HL-60 (cell line): ENCODE measurements around the gene TJP1.
"Not testable (repeated sequence)": the region's sequence is repeated elsewhere in the genome, so short reads cannot be mapped to it uniquely, and the experiment has no call there.

Experiments used
- DNase-seq, 2 experiments: peaks; one replicate each; pipeline ENCODE4 v3.0.0-alpha.2; 2010 to 2020; ENCODE audit warnings: low read depth in 1 of 2, low spot score in 1 of 2
- H3K27ac ChIP-seq: fragments of 250-450 bp; sonication (Bioruptor Pico); replicated peaks from 2 replicates; pipeline ENCODE4 v1.5.1; 2020; ENCODE audit warnings: mild to moderate bottlenecking, moderate library complexity
- H3K27me3 ChIP-seq: fragments of 250-450 bp; sonication (Bioruptor Pico); 2 replicates; pipeline ENCODE4 v1.5.1; 2021; ENCODE audit warnings: mild to moderate bottlenecking, moderate library complexity; ENCODE audit not compliant: insufficient read depth, poor library complexity, severe bottlenecking
- H3K4me3 ChIP-seq: replicated peaks from 2 replicates; pipeline ENCODE4 v1.5.1; 2011; ENCODE audit warnings: mild to moderate bottlenecking, control low read depth, low read length; ENCODE audit not compliant: insufficient read depth
- CTCF ChIP-seq: IDR thresholded peaks from one replicate; pipeline ENCODE4 v1.5.1; 2011; ENCODE audit warnings: low read length, control low read depth, inconsistent platforms; ENCODE audit not compliant: insufficient read depth
- GABPA ChIP-seq: IDR thresholded peaks from 2 replicates; pipeline ENCODE4 v1.6.1; 2012; ENCODE audit warnings: low read depth
- POLR2AphosphoS5 ChIP-seq: IDR thresholded peaks from 2 replicates; pipeline ENCODE4 v1.6.1; 2012; ENCODE audit warnings: low read depth
- REST ChIP-seq: IDR thresholded peaks from 2 replicates; pipeline ENCODE4 v1.6.1; 2012; ENCODE audit warnings: low read depth; ENCODE audit not compliant: insufficient replicate concordance
- SPI1 ChIP-seq: IDR thresholded peaks from 2 replicates; pipeline ENCODE4 v1.6.1; 2012; ENCODE audit warnings: low read depth, mild to moderate bottlenecking, borderline replicate concordance

The TJP1 gene

GRCh38 chr15:29665444-29666003 is 156.7 kb downstream of the TJP1 start:
- H3K27ac ChIP-seq, result no peak overlapping the region
- H3K4me3 ChIP-seq, result no peak overlapping the region
- TF ChIP-seq GABPA, result no peak
- TF ChIP-seq REST, result no peak
- no peak for TF ChIP-seq POLR2AphosphoS5
- no peak for TF ChIP-seq CTCF
- no peak for TF ChIP-seq SPI1
- no peak for DNase-seq
- no peaks in the 10 kb centered on the region for H3K27me3 ChIP-seq

- no peak for TF ChIP-seq CTCF
- Histone ChIP-seq H3K27me3 (no peaks in the 10 kb centered on the region), H3K27ac (no peak overlapping the region), H3K4me3 (no peak overlapping the region)
- no peak for DNase-seq
Measured at GRCh38 chr15:29664406-29664805, 157.9 kb downstream of the TJP1 start.

GRCh38 chr15:29657476-29657817 is 164.8 kb downstream of the TJP1 start:
- DNase-seq, H3K4me3 ChIP-seq, H3K27ac ChIP-seq, H3K27me3 ChIP-seq: not testable (repeated sequence)

GRCh38 chr15:29656636-29657475 is 165.4 kb downstream of the TJP1 start:
- Histone ChIP-seq H3K4me3 (no peak overlapping the region), H3K27ac (no peak overlapping the region), H3K27me3 (no peaks in the 10 kb centered on the region)
- TF ChIP-seq SPI1 (no peak), CTCF (no peak), REST (no peak), POLR2AphosphoS5 (no peak), GABPA (no peak)
- DNase-seq, result no peak
